GM18909 (cell line): Measurements from ENCODE around the gene HLA-DPB1.
"Not testable (repeated sequence)": the region's sequence is repeated elsewhere in the genome, so short reads cannot be mapped to it uniquely, and the experiment has no call there.

ENCODE experiments used
- ATAC-seq: cut with Tn5 transposase; IDR thresholded peaks from one replicate; pipeline ENCODE4 v1.9.1; 2021; ENCODE audit warnings: mild to moderate bottlenecking; ENCODE audit not compliant: unreplicated experiment, poor library complexity

Gene HLA-DPB1

GRCh38 chr6:33093855-33094254 lies 18.1 kb downstream of the HLA-DPB1 start:
- ATAC-seq: no peak

- no peak for ATAC-seq
Observed at GRCh38 chr6:33095681-33096080, 19.9 kb downstream of the HLA-DPB1 start.

GRCh38 chr6:33101121-33101737 lies 25.4 kb downstream of the HLA-DPB1 start:
- not testable (repeated sequence) for ATAC-seq

DNA sequence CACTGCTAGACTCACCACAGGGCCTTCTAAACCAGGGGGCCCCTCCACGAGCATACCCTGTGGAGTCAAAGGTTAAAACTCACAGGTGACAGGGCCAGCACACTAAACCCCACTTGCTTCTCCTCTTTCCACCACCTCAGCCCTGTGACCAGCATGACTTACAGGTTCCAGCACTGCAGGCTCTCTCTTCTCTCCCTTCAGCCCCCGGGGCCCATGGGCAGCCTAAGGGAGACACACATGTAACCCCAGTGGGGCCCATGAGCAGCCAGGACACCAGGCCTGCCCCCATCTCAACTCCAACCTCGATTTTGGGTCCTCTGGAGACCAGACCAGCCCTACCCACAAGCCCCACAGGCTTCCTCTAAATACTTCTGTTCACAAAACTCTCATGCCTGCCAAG lies 28.0 kb downstream of the HLA-DPB1 start:
- ATAC-seq: no peak

- no peak for ATAC-seq
Observed at GRCh38 chr6:33104887-33105286, 29.1 kb downstream of the HLA-DPB1 start.

DNA sequence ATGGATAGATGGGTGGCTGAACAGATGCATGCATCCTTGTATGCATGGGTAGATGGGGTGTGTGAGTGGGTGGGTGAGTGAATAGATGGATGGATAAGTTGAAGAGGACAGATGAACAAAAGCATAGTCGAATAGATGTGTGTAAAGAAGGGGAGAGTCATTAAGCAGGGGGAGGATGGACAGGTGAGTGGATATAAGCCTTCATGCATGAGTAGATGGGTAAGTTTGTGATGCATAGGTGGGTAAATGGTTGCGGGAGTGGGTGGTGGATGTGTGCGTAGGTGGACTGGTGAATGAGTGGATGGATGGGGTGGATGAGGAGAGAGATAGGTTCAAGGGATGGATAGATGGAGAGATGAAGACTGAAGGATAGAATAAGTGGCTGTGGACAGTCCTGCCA lies 29.6 kb downstream of the HLA-DPB1 start:
- no peak for ATAC-seq

DNA sequence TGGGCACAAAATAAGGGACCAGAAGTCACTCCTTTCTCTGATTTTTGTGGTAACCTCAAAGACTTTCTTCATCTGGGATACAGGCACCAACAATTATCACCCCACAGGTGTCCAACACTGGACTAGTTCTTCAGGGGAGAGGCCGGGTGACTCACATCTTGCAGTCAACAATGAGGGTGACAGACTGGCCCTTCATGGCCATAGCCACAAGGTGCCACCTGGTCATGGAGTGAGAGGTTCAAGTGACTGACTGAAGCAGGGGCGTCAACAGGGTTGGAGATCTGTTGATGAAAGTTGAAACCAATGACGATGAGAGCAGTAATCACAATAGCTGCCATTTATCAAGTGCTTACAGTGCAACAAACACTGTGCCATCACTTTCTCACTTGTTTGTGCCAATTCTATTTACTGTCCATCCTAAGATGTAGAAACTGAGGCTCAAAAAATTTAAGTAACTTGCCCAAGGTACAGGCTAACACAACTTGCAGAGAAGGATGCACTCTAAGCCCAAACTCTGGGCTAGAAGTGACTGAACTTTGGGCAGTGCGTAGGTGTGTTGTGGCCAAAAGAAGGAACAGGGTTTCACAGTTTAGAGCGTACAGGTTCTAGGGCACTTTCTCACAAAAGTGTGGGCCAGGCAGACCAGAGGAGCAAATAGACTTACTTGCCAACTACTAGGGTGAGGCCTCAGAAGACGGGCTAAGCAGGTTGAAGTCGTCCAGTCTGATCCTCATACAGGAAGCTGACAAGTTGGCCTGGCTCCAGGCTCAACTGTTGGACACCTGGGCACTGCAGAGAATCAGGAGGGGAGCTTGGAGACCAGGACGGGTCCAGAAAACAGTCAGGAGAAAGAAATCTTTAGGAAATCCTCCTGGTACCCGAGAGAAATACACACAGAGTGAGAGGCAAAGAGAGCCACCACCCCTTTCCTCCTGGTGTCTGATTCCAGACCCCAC lies 30.4 kb downstream of the HLA-DPB1 start:
- ATAC-seq: no peak

GRCh38 chr6:33107641-33108040 lies 31.9 kb downstream of the HLA-DPB1 start:
- no peak for ATAC-seq

- no peak for ATAC-seq
Observed at GRCh38 chr6:33108307-33108706, 32.5 kb downstream of the HLA-DPB1 start.

DNA sequence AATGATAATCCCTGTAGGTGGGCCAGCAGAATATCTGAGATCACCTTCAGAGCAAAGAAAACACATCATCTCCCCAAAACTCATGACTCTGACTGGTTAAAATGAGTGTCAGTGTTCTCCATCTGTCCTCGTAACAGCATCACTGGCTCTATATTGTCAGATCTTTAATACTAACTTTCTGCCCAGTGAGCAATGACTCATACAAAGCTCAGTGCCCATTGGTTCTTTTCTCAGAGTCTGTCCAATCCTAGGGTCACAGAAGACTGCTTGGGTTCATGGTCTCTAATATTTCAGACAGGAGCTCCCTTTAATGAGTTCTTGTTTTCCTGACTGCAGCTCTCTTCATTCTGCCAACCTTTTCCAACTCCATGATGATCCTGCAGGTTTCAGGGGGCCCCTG lies 36.4 kb downstream of the HLA-DPB1 start:
- peak; percentile 83 for ATAC-seq

- ATAC-seq: no peak
Observed at GRCh38 chr6:33113755-33114154, 38.0 kb downstream of the HLA-DPB1 start.

DNA sequence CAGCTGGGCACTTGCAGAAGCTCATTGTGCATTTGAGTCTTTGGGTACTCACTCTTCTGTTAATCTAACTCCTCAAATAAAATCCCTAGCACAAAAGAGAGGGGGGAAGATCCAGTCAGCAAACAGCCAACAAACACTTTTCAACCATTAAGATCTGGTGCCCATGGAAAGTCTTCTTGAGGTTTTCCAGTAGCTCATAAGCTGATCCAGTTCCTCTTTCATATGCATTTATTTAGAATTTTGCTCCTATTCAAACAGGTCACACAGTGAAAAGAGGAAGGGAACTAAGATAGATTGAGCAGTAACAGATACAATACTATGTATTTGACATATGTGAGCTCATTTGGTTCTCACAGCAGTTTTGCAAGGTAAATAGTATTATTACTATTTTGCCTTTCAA lies 38.6 kb downstream of the HLA-DPB1 start:
- ATAC-seq: no peak

DNA sequence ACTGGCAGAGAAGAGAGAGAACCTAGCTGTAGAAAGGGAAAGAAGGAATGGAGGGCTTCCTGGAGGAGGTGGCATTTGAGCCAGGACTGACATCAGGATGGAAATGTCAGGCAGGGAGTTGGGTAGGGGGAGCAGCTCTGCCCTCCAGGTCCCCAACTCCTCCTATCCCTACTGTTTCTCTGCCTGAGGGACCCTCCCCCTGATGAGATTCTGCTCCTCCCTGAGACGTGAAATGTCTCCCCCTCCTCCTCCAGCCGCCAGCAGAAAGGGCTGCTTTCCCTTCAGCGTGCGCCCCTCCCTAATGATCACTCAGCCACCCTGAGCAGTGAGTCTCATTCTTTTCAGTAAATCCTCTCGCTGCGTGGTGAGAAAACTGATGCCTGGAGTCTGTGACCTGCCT lies 40.6 kb downstream of the HLA-DPB1 start:
- no peak for ATAC-seq

DNA sequence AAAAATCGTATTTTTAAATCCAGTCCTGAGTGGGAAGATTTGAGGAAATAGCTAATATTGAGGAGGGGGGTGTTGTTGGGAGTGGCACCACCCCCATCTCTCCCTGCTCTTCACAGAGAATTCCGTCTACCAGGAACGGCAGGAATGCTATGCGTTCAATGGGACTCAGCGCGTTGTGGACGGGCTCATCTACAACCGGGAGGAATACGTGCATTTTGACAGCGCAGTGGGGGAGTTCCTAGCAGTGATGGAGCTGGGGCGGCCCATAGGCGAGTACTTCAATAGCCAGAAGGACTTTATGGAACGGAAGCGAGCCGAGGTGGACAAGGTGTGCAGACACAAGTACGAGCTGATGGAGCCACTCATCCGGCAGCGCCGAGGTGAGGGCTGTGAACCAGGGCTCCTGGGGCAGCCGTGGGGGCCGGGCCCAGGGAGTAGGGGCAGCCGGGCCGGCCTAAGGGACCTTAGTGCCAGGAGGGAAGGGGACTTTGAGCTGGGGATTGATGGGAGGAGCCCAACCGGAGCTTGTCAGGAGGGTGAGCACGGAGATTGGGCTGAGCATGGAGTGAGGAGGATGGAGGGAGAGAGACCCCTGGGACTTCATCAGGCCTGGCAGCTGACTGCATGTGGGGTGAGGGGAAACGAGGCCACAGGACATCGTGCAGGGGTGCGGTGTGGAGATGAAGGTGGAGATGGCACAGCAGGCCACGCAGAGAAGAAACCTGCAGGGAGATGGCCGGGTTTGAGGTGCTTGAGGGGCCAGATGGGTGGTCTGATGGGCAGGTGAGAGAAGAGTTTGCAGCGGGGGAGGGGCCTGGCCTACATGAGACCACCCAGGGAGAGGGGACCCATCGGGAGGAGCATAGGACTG lies 41.3 kb downstream of the HLA-DPB1 start:
- no peak for ATAC-seq

DNA sequence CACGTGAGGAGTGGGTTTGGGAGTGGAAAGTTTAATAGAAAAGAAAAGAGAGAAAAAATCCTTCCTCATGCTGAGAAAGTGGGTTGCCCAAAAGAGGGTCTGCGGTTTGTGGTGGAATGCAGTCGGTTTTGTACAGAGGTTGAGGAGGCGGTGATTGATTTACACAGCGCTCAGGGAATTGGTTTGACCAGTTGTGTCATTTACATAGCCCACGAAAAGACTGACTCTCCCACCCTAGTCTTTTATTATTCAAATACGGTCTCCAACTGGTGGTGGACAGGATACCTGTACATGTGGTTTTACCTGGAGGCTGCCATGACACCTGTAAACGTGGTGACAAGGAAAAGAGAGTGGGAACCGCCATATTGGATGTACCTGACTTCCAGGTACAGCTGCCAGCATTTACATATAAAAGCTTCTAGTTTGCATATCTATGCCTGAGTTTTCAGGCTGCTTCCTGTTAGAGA lies 42.1 kb downstream of the HLA-DPB1 start:
- no peak for ATAC-seq

DNA sequence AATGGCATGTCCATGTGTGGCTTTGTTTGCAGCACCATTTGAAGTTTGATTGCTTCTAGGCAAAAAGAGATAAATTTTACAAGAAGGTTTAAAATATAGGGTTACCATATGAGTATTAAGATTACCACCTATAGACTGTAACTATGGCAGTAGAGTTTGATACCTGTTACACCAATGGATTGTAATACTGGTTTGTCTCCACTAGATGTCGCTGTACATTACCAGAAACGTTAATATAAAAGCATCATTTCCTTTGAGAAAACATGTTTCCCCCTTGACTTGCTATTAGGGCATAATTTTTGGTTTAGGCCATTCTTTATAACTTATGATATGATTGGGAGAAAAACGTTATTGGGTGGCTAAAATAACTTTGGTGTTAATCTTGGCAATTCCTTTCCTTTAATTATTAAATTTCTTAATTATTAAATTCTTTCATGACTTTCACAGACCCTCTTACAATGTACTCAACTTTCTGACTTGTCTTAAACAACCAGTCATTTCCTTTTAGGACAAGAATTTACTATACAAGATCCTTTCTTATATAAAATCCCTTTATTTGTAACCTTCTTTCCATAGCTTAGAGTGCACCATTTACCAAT lies 42.8 kb downstream of the HLA-DPB1 start:
- ATAC-seq: no peak

GRCh38 chr6:33120001-33120400 lies 44.2 kb downstream of the HLA-DPB1 start:
- ATAC-seq: no peak

DNA sequence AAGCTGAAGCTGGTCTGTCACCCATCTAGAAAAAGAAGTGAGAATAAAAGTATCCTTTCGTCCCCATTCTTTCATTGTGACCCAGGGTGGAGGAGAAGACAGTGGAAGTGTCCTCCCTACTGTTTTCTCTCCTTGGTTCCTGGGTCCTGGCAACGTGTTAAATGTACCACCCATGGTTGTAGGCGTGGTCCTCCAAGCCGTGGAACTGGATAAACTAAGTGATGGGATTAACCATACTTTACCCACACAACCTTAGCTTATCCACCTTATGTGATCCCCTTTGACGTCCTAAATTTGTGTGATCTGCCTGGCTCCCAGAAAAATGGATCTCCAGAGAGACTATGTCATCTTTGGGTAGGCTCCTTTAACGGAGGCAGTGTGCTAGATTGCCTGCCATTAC lies 47.4 kb downstream of the HLA-DPB1 start:
- no peak for ATAC-seq

- no peak for ATAC-seq
Observed at GRCh38 chr6:33123732-33124524, 48.1 kb downstream of the HLA-DPB1 start.

- ATAC-seq: no peak
Observed at GRCh38 chr6:33124525-33124901, 48.7 kb downstream of the HLA-DPB1 start.
